ENCODE results near the gene KISS1.

- no peak for TF ChIP-seq POLR2AphosphoS5 (IDR thresholded peaks at IDR 0.05)
- no peak for TF ChIP-seq CTCF (IDR thresholded peaks at IDR 0.05)
- no peak for TF ChIP-seq POLR2A (IDR thresholded peaks at IDR 0.05)
Observed at GRCh38 chr1:204172404-204173029, 23.8 kb downstream of the KISS1 start.

Measured in stomach (tissue), 4 donors.